ENCODE results near the gene OR51I1.

OR51I1 gene, protein sequence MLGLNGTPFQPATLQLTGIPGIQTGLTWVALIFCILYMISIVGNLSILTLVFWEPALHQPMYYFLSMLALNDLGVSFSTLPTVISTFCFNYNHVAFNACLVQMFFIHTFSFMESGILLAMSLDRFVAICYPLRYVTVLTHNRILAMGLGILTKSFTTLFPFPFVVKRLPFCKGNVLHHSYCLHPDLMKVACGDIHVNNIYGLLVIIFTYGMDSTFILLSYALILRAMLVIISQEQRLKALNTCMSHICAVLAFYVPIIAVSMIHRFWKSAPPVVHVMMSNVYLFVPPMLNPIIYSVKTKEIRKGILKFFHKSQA

DNA sequence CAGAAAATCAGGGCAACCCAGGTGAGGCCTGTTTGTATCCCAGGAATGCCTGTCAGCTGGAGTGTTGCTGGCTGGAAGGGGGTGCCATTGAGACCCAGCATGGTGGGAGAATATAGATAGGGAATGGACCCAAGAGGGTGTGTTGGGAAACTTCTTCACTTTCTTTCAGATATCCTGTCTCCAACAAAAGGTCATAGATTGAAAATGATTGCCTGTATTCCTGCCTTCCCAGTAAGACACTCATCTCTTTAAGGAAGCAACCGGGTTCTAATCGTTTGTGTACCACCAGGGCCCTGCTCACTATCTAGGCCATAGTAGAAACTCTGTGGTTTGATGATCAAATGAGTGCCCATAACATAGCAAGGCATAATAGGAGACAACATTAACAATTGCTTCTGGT lies at the start of gene OR51I1:
TSS of gene OR51I1 (minus strand) at position 101 of the 400 bp plus-strand sequence. CDS start at position 101, 0 bp downstream.
- no peak for TF ChIP-seq CTCF (IDR thresholded peaks at IDR 0.05)

DNA sequence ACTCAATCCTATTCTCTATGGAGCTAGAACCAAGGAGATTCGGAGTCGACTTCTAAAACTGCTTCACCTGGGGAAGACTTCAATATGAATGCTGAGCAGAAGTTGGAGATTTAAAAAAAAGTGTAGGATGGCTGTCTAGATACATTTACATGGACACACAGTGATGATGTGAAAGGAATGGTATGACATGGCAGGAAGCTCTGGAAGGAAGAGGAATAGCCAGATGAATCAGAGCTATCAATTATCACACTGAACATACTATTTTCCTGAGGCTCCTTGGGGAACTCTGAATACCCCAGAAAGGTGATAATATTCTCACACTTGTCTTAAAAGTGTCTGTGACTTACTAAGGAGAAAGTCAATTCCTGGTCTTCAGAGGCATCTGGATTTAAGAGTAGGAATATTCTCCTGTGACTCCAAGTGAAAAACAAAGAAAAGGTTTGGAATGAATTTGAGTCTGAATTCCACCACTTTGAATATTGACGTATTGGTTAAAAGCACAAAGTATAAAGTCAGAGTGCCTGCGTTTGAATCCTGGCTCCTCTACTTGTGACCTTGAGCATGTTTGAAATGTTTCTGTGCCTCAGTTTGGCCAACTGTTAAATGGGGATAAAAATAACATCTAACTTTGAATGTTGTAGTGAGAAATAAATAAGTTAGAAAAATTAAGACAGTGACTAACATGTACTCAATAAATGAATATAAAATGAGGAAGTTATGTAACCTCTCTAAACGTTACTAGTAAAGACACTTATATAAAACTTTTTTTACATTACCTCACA lies 48.5 kb upstream of the OR51I1 start:
- no peak for TF ChIP-seq CTCF (IDR thresholded peaks at IDR 0.05)

DNA sequence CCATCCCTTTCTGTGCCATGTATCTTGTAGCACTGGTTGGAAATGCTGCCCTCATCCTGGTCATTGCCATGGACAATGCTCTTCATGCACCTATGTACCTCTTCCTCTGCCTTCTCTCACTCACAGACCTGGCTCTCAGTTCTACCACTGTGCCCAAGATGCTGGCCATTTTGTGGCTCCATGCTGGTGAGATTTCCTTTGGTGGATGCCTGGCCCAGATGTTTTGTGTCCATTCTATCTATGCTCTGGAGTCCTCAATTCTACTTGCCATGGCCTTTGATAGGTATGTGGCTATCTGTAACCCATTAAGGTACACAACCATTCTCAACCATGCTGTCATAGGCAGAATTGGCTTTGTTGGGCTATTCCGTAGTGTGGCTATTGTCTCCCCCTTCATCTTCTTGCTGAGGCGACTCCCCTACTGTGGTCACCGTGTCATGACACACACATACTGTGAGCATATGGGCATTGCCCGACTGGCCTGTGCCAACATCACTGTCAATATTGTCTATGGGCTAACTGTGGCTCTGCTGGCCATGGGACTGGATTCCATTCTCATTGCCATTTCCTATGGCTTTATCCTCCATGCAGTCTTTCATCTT lies 47.6 kb upstream of the OR51I1 start:
- no peak for TF ChIP-seq CTCF (IDR thresholded peaks at IDR 0.05)

DNA sequence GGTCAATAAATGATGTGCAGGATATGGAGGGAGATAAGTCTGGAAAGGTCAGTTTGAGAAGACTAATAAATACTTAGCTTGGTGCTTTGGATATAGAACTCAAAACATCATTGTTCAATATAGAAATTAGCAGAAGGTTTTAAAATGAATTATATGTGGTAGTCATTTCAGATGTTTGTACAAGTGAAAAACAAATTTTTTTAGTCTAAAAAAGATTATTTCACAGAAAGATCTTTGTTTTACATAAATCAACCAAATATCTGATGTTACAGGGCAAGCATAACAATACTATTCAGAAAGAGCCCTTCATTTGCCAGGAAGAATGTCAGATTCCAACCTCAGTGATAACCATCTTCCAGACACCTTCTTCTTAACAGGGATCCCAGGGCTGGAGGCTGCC lies 47.1 kb upstream of the OR51I1 start, which contains the start of gene OR52D1:
TSS of gene OR52D1 (plus strand) at position 301 of the 400 bp plus-strand sequence. CDS start at position 323, 22 bp downstream.
- no peak for TF ChIP-seq CTCF (IDR thresholded peaks at IDR 0.05)

DNA sequence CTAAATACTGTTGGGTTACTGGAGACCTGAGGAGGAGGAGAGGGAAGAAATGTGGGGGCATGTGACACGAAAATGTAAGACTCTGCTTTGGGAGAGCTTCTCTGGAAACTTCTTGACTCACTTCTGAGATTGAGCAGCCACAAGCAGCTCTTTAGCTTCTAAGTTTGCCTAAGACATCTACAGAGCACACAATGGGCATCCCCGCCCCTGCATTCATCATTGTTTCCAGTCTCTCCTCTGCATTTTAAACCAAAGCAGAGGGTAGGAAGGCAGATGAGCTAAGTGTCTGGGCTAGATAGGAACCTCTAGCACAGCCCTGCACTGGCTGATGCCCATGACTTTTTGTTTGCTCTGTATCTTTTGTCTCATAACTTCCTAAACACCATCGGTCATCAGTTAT lies 45.1 kb upstream of the OR51I1 start:
- no peak for TF ChIP-seq CTCF (IDR thresholded peaks at IDR 0.05)

- TF ChIP-seq CTCF (IDR thresholded peaks at IDR 0.05) = no peak
Observed at GRCh38 chr11:5486003-5486402, 44.7 kb upstream of the OR51I1 start.

- TF ChIP-seq CTCF (IDR thresholded peaks at IDR 0.05) = peak; percentile 86
Observed at GRCh38 chr11:5476186-5476819, 35.0 kb upstream of the OR51I1 start.
